Gastrocnemius medialis (tissue), 4 donors: ENCODE data around the gene ZBTB21. TPM values are rescaled to one million over a fixed set of nuclear protein-coding genes. Genes with fewer than 3 reads are reported as not detected.

Experiments used
- ATAC-seq, 2 donors: fragments of 150-250 bp; one replicate each; pipeline ENCODE4 v1.9.1; 2016
- DNase-seq, 2 donors: peaks; one replicate each; pipeline ENCODE4 v3.0.0-alpha.2; 2019
- H3K27ac ChIP-seq, 4 donors: fragments of 200-600 bp; sonication (generic); 1 replicate in 1 of 4; 2 replicates in 3 of 4; pipeline ENCODE4 v1.5.1; 2016 to 2018; ENCODE audit warnings: mild to moderate bottlenecking in 2 of 4, moderate library complexity in 1 of 4
- H3K27me3 ChIP-seq, 3 donors: fragments of 200-600 bp; sonication (generic) in 2 of 3; 1 replicate in 1 of 3; 2 replicates in 2 of 3; pipeline versions ENCODE4 v1.5.1 to v1.6.0; 2016 to 2019; ENCODE audit warnings: mild to moderate bottlenecking in 1 of 3, moderate library complexity in 1 of 3
- H3K36me3 ChIP-seq, 2 donors: fragments of 200-600 bp; sonication (generic) in 1 of 2; one replicate each; pipeline ENCODE4 v1.5.1; 2017 to 2018
- H3K4me1 ChIP-seq, 2 donors: fragments of 200-600 bp; sonication (generic) in 1 of 2; one replicate each; pipeline ENCODE4 v1.5.1; 2016 to 2017; ENCODE audit warnings: mild to moderate bottlenecking in 2 of 2
- H3K4me3 ChIP-seq, 4 donors: fragments of 200-600 bp; sonication (generic) in 3 of 4; 1 replicate in 1 of 4; 2 replicates in 3 of 4; pipeline ENCODE4 v1.5.1; 2016 to 2019; ENCODE audit warnings: mild to moderate bottlenecking in 2 of 4
- H3K9me3 ChIP-seq, 3 donors: fragments of 200-600 bp; sonication (generic) in 2 of 3; 1 replicate in 1 of 3; 2 replicates in 2 of 3; pipeline ENCODE4 v1.5.1; 2016 to 2019
- POLR2A ChIP-seq, 2 donors: fragments of 450-650 bp; IDR thresholded peaks; one replicate each; pipeline ENCODE4 v1.6.1; 2017; ENCODE audit warnings: antibody characterized with exemption in 2 of 2, mild to moderate bottlenecking in 2 of 2, moderate library complexity in 2 of 2
- in situ Hi-C, 4 donors: fragments of 200-750 bp; cut with MboI; loops; one replicate each; pipeline versions ENCODE4 v1.15.0 to v1.8.0; 2017; ENCODE audit warnings: low sequenced_read_pairs in 4 of 4
- intact Hi-C: fragments of 100-400 bp; cut with DNase I; formaldehyde crosslinking; loops from one replicate; pipeline ENCODE4 v1.15.1; 2023; ENCODE audit warnings: low total_unique reads
- total RNA-seq, 4 donors: library from RNA; depleted of rRNA; stranded (reverse); fragments of >200 nt; gene quantifications; one replicate each; pipeline versions ENCODE4 v1.1.0 to v1.2.3, GENCODE V29; 2016
- TF ChIP-seq, protein P1 (sequence below), 5 experiments: fragments of 450-650 bp in 3 of 5; fragments of 200-600 bp in 2 of 5; sonication (generic) in 2 of 5; IDR thresholded peaks in 4 of 5; conservative IDR thresholded peaks in 1 of 5; 1 replicate in 4 of 5; 2 replicates in 1 of 5; pipeline ENCODE4 v1.5.1; 2016 to 2019; ENCODE audit warnings: antibody characterized with exemption in 5 of 5, mild to moderate bottlenecking in 3 of 5, moderate library complexity in 3 of 5

ZBTB21 gene
- total RNA-seq, 4 donors from 2014 or later, result 1.9 to 5.0 (median 4.0) TPM

DNA sequence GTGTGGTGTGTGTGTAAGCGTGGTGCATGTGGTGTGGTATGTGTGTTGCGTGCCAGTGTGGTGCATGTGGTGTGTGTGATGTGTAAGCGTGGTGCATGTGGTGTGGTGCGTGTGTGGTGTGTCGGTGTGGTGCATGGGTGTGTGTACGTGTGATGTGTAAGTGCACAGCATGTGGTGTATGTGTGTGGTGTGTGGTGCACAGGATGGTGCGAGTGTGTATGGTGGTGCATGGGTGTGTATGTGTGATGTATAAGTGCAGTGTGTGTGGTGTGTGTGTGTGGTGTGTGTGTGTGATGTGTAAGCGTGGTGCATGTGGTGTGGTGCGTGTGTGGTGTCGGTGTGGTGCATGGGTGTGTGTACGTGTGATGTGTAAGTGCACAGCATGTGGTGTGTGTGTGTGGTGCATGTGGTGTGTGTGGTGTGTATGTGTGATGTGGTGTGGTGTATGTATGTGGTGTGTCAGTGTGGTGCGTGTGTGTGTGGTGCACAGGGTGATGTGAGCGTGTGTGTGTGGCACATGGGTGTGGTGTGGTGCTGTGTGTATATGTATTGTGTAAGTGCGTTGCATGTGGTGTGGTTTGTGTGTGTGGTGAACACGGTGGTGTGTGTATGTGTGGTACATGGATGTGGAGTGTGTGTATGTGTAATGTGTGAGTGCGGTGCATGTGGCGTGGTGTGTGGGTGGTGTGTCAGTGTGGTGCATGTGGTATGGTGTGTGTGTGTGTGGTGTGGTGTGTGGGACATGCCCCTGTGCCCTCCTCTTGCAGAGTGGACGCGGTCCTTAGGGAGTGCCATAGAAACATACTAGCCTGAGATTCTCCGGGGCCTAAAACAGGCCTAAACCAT is 55.3 kb downstream of the ZBTB21 start:
- DNase-seq, result no peak
- Histone ChIP-seq H3K9me3 (no peaks in the 10 kb centered on the region), H3K4me3 (no peak overlapping the region), H3K27ac (peak overlapping the region in 1 of 4 donors; percentile 57), H3K27me3 (peaks cover 0 to 17% (median 0%) of the 10 kb centered on the region in 3 donors), H3K36me3 (no peaks in the 10 kb centered on the region), H3K4me1 (peaks cover 35 to 38% of the 10 kb centered on the region in 2 donors)
- intact Hi-C loops, result loop anchor here (1.0 to 10.0 kb wide), 4 partner anchors 54 to 280 kb away; partner anchors contain the start of gene PRDM15
- in situ Hi-C loops, result no loop called here
- ATAC-seq, result no peak
- TF ChIP-seq, protein P1, sequence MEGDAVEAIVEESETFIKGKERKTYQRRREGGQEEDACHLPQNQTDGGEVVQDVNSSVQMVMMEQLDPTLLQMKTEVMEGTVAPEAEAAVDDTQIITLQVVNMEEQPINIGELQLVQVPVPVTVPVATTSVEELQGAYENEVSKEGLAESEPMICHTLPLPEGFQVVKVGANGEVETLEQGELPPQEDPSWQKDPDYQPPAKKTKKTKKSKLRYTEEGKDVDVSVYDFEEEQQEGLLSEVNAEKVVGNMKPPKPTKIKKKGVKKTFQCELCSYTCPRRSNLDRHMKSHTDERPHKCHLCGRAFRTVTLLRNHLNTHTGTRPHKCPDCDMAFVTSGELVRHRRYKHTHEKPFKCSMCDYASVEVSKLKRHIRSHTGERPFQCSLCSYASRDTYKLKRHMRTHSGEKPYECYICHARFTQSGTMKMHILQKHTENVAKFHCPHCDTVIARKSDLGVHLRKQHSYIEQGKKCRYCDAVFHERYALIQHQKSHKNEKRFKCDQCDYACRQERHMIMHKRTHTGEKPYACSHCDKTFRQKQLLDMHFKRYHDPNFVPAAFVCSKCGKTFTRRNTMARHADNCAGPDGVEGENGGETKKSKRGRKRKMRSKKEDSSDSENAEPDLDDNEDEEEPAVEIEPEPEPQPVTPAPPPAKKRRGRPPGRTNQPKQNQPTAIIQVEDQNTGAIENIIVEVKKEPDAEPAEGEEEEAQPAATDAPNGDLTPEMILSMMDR (IDR thresholded peaks at IDR 0.05 in 4 of 5, conservative IDR thresholded peaks at IDR 0.05 in 1 of 5), result no peak
- TF ChIP-seq POLR2A (IDR thresholded peaks at IDR 0.05), result no peak

DNA sequence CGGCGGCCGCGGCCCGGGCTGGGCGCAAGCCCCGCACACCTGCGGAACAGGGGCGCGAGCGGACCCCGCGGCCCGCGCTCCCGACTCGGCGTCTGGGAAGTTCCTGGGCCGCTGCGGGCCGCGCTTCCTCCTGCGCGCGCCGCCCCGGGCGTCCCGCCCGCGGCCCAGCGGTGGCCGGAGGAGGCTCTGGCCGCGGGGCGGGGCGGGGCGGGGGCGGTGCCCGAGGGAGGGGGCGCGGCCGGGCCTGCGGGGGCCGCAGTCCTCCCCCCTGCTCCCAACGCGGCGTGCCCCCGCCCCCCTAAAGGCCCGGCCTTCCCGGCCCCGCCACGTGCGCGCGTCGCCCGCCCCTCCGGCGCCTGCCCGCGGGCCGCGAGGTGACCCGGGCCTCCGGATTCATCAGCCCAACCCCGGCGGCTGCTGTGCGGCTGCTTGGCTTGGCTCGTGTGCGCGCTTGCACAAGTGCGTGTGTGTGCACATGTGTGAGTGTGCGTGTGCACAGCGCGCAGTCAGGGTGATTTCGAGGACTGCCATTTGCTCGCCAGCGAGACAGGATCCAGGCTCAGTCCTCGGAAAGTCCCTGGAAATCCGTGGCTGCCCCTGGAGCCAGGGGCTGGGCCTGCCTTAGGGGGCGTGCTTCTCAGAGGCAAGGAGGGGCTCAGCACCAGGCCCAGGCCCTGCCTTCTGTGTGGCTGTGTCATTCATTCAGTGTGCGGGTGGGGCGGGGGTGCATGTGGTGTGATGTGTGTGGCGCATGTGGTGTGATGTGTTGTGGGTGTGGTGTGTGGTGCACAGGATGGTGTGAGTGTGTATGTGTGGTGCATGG is 56.1 kb downstream of the ZBTB21 start, which contains the start of gene C2CD2:
TSS of gene C2CD2 (minus strand) at position 188 of the 823 bp plus-strand sequence. CDS start 370 bp downstream, outside the sequence.
- ATAC-seq, result peak; percentile 60 to 67
- TF ChIP-seq, protein P1 (IDR thresholded peaks at IDR 0.05 in 4 of 5, conservative IDR thresholded peaks at IDR 0.05 in 1 of 5), result no peak
- peak; percentile 56 to 60 for TF ChIP-seq POLR2A (IDR thresholded peaks at IDR 0.05)
- H3K4me3 ChIP-seq, result peak within 1 kb of the TSS; percentile 61 to 68 (median 62)
- H3K9me3 ChIP-seq, result no peaks in the 10 kb centered on the region
- peaks cover 33 to 38% of the 10 kb centered on the region in 2 donors for H3K4me1 ChIP-seq
- in situ Hi-C loops, result no loop called here
- peak within 1 kb of the TSS; percentile 53 to 71 (median 64) for H3K27ac ChIP-seq
- H3K27me3 ChIP-seq, result peaks cover 0 to 17% (median 0%) of the 10 kb centered on the region in 3 donors
- intact Hi-C loops, result loop anchor here (1.0 to 10.0 kb wide), 2 partner anchors 55 to 281 kb away; no protein-coding TSS in a partner anchor
- no peak for DNase-seq
- no peaks in the 10 kb centered on the region for H3K36me3 ChIP-seq

DNA sequence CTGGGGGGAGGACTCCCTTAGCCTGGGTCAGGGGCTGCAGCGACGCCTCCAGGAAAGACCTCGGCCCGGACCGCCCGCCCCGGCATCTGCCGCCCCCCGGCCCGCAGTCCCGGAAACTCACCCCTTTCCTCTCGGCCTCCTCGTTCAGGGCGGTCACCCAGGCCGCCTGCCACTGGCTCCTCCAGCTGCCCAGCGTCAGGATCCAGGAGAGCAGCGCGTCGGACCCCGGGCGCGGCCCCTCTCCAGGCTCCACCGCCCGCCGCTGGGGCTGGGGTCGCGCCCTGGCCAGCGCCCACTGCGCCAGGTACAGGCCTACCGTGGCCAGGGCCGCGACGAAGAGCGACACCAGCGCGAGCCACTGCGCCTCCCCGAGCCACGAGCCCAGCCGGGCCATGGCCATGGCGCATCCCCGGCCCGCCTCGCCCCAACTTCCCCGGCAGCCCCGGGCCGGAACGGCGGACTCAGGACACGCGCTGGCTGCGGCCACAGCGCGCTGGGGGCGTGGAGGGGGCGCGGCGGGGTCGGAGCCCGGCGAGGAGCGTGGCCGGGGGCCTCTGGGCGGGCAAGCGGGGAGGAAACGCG is 56.8 kb downstream of the ZBTB21 start:
- H3K4me3 ChIP-seq, result peak overlapping the region; percentile 61 to 68 (median 62)
- intact Hi-C loops (loop anchor here (10.0 kb wide), 1 partner anchor 281 kb away; no protein-coding TSS in a partner anchor), in situ Hi-C loops (no loop called here)
- TF ChIP-seq, protein P1 (IDR thresholded peaks at IDR 0.05 in 4 of 5, conservative IDR thresholded peaks at IDR 0.05 in 1 of 5), result no peak
- TF ChIP-seq POLR2A (IDR thresholded peaks at IDR 0.05), result no peak
- peak; percentile 26 to 32 for ATAC-seq
- H3K9me3 ChIP-seq, result no peaks in the 10 kb centered on the region
- H3K27me3 ChIP-seq, result peaks cover 0 to 17% (median 0%) of the 10 kb centered on the region in 3 donors
- peak overlapping the region; percentile 53 to 71 (median 64) for H3K27ac ChIP-seq
- H3K4me1 ChIP-seq, result peaks cover 26 to 36% of the 10 kb centered on the region in 2 donors
- no peak for DNase-seq
- no peaks in the 10 kb centered on the region for H3K36me3 ChIP-seq

DNA sequence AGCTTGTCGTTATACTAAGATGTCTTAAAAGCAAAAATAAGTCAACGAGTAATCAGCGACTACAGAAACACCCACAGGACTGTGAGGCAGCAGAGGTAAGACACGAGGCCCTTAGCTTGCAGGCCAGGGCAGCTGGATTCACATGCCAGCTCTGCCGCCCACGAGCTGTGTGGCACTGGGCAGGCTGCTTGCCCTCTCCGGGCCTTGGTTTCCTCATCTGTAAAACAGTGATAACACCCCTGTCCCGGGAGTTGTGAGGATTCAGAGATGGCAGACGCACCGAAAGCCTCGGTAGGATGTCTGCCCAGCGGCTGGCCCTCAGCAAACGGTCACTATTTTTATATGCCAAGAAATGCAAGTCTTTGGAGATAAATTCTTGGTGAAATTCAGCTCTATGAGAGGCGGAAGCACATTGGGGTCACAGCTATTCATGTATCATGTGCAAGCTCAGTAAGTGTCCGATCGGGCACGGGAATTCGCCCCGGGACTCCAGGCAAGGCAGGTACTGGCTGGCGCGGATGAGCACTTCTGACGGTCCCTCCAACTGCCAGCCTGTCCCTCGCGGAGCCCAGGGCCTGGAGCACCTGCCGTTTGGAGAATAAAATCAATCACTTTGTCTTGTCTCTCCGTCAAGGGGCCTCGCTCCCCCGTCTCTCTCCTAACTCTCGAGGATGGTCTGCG is 57.5 kb downstream of the ZBTB21 start:
- H3K9me3 ChIP-seq, result no peaks in the 10 kb centered on the region
- peaks cover 25 to 36% of the 10 kb centered on the region in 2 donors for H3K4me1 ChIP-seq
- in situ Hi-C loops (no loop called here), intact Hi-C loops (loop anchor here (10.0 kb wide), 1 partner anchor 282 kb away; no protein-coding TSS in a partner anchor)
- peaks cover 0 to 17% (median 0%) of the 10 kb centered on the region in 3 donors for H3K27me3 ChIP-seq
- TF ChIP-seq POLR2A (IDR thresholded peaks at IDR 0.05), result no peak
- TF ChIP-seq, protein P1 (IDR thresholded peaks at IDR 0.05 in 4 of 5, conservative IDR thresholded peaks at IDR 0.05 in 1 of 5), result no peak
- DNase-seq (no peak), ATAC-seq (no peak)
- no peaks in the 10 kb centered on the region for H3K36me3 ChIP-seq
- H3K4me3 ChIP-seq, result peak overlapping the region; percentile 61 to 68 (median 62)
- peak overlapping the region; percentile 53 to 71 (median 64) for H3K27ac ChIP-seq
